WTC11 (cell line): ENCODE results near the gene DCAF6. TPM values are rescaled to one million over a fixed set of nuclear protein-coding genes. Genes with fewer than 3 reads are reported as not detected.

Experiments used
- ATAC-seq: fragments of 200-7000 bp; cut with Tn5 transposase; 2 replicates; pipeline ENCODE4 v1.10.0; 2021; ENCODE audit warnings: mild to moderate bottlenecking, moderate library complexity
- CTCF ChIA-PET: fragments of 300-600 bp; sonication (Branson Sonifier 250); formaldehyde crosslinking; loops from one replicate; lab custom pipeline; 2021; ENCODE audit warnings: antibody characterized with exemption; lab: Charles Lee
- POLR2A ChIA-PET: fragments of 350-600 bp; sonication (Branson Sonifier 250); formaldehyde crosslinking; loops from one replicate; lab custom pipeline; 2021; ENCODE audit warnings: antibody characterized with exemption; lab: Charles Lee
- DNase-seq: peaks from one replicate; pipeline ENCODE4 v3.0.0; 2021; ENCODE audit warnings: low spot score
- H3K27ac Mint-ChIP-seq: 2 replicates; pipeline ENCODE4 v1.8.0; 2021; ENCODE audit warnings: mixed read lengths
- H3K27me3 Mint-ChIP-seq: 2 replicates; pipeline ENCODE4 v1.8.0; 2021; ENCODE audit warnings: low read depth, mild to moderate bottlenecking, moderate library complexity, mixed read lengths
- H3K36me3 Mint-ChIP-seq: 2 replicates; pipeline ENCODE4 v1.8.0; 2021; ENCODE audit warnings: mixed read lengths
- H3K4me1 Mint-ChIP-seq: 2 replicates; pipeline ENCODE4 v1.8.0; 2022; ENCODE audit warnings: mixed read lengths
- H3K4me3 Mint-ChIP-seq: 2 replicates; pipeline ENCODE4 v1.8.0; 2021; ENCODE audit warnings: mild to moderate bottlenecking, moderate library complexity, mixed read lengths
- H3K9me3 Mint-ChIP-seq: 2 replicates; pipeline ENCODE4 v1.8.0; 2021; ENCODE audit warnings: mixed read lengths
- ATF1 ChIP-seq: sonication (generic); formaldehyde crosslinking; IDR thresholded peaks from 2 replicates; pipeline ENCODE4 v1.8.1; 2023; ENCODE audit warnings: mild to moderate bottlenecking, moderate library complexity, missing genetic modification reagents
- CREB1 ChIP-seq: sonication (generic); formaldehyde crosslinking; IDR thresholded peaks from 2 replicates; pipeline ENCODE4 v1.8.0; 2023; ENCODE audit warnings: mild to moderate bottlenecking, missing genetic modification reagents
- FOXJ3 ChIP-seq: sonication (generic); formaldehyde crosslinking; IDR thresholded peaks from 2 replicates; pipeline ENCODE4 v1.9.0; 2021; ENCODE audit warnings: missing genetic modification reagents, mild to moderate bottlenecking, borderline replicate concordance
- FOXK1 ChIP-seq: sonication (generic); formaldehyde crosslinking; IDR thresholded peaks from 2 replicates; pipeline ENCODE4 v1.8.0; 2022; ENCODE audit warnings: mild to moderate bottlenecking, moderate library complexity, missing genetic modification reagents
- HMGA2 ChIP-seq: fragments of 250-450 bp; sonication (Bioruptor Pico); IDR thresholded peaks from 2 replicates; pipeline ENCODE4 v1.4.0; 2021; ENCODE audit warnings: mild to moderate bottlenecking, moderate library complexity
- IRF2 ChIP-seq: sonication (generic); formaldehyde crosslinking; IDR thresholded peaks from 2 replicates; pipeline ENCODE4 v1.8.0; 2022; ENCODE audit warnings: low read depth, missing genetic modification reagents, borderline replicate concordance
- JAZF1 ChIP-seq: fragments of 250-450 bp; sonication (Bioruptor Pico); IDR thresholded peaks from 2 replicates; pipeline ENCODE4 v1.9.0; 2021; ENCODE audit warnings: moderate library complexity, mild to moderate bottlenecking, inconsistent platforms
- PRRX2 ChIP-seq: fragments of 250-450 bp; sonication (Bioruptor Pico); IDR thresholded peaks from 2 replicates; pipeline ENCODE4 v1.8.0; 2021; ENCODE audit warnings: mild to moderate bottlenecking
- SOX15 ChIP-seq: fragments of 250-450 bp; sonication (Bioruptor Pico); IDR thresholded peaks from 2 replicates; pipeline ENCODE4 v1.9.0; 2021; ENCODE audit warnings: mild to moderate bottlenecking
- SP1 ChIP-seq: sonication (generic); formaldehyde crosslinking; conservative IDR thresholded peaks from 2 replicates; pipeline ENCODE4 v1.8.1; 2022; ENCODE audit warnings: missing genetic modification reagents
- total RNA-seq: library from RNA; stranded (reverse); gene quantifications from 3 replicates; pipeline ENCODE4 v1.2.3, GENCODE V29; 2021
- TF ChIP-seq, protein P1 (sequence below): fragments of 250-450 bp; sonication (Bioruptor Pico); IDR thresholded peaks from 2 replicates; pipeline ENCODE4 v1.8.0; 2021; ENCODE audit warnings: mild to moderate bottlenecking
- TF ChIP-seq, protein P2 (sequence below): sonication (generic); formaldehyde crosslinking; IDR thresholded peaks from 2 replicates; pipeline ENCODE4 v1.8.1; 2023; ENCODE audit warnings: mild to moderate bottlenecking, missing genetic modification reagents
- TF ChIP-seq, protein P3 (sequence below): fragments of 250-450 bp; sonication (Bioruptor Pico); IDR thresholded peaks from 2 replicates; pipeline ENCODE4 v1.9.0; 2021; ENCODE audit warnings: mild to moderate bottlenecking, borderline replicate concordance
- TF ChIP-seq, protein P4 (sequence below): sonication (generic); formaldehyde crosslinking; IDR thresholded peaks from 2 replicates; pipeline ENCODE4 v1.8.1; 2022; ENCODE audit warnings: missing genetic modification reagents, borderline replicate concordance
- TF ChIP-seq, protein P5 (sequence below): sonication (generic); formaldehyde crosslinking; IDR thresholded peaks from 2 replicates; pipeline ENCODE4 v1.8.1; 2023; ENCODE audit warnings: mild to moderate bottlenecking, missing genetic modification reagents, moderate library complexity
- TF ChIP-seq, protein P6 (sequence below): sonication (generic); formaldehyde crosslinking; IDR thresholded peaks from 2 replicates; pipeline ENCODE4 v1.8.0; 2022; ENCODE audit warnings: mild to moderate bottlenecking, missing genetic modification reagents
- TF ChIP-seq, protein P7 (sequence below): sonication (generic); formaldehyde crosslinking; IDR thresholded peaks from 2 replicates; pipeline ENCODE4 v1.8.1; 2022; ENCODE audit warnings: mild to moderate bottlenecking, moderate library complexity, missing genetic modification reagents
- TF ChIP-seq, protein P8 (sequence below): sonication (generic); formaldehyde crosslinking; IDR thresholded peaks from 2 replicates; pipeline ENCODE4 v1.8.0; 2022; ENCODE audit warnings: mild to moderate bottlenecking, missing genetic modification reagents

The DCAF6 gene
- total RNA-seq, 1 experiment from 2014 or later, result 13.5 TPM

DNA sequence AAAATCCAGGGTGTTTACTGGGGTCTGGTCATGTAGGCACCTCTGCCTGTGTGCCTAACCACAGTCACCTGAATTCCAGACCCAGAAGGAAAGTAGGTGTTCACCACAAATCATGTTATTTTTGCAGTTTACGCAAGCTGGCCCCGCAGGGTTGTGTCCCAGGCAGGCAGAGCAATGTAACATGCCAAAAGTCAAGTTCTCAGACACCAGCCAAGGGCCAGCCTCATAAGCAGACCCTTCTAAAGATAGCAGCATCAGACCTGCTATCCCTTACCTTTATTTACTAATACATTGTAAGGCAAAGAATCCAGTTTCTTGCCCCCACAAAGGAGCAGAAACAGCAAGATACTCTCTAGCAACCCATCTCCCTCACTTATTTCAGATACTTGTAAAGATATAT lies 117.2 kb downstream of the DCAF6 start (continued):
- TF ChIP-seq, protein P1, sequence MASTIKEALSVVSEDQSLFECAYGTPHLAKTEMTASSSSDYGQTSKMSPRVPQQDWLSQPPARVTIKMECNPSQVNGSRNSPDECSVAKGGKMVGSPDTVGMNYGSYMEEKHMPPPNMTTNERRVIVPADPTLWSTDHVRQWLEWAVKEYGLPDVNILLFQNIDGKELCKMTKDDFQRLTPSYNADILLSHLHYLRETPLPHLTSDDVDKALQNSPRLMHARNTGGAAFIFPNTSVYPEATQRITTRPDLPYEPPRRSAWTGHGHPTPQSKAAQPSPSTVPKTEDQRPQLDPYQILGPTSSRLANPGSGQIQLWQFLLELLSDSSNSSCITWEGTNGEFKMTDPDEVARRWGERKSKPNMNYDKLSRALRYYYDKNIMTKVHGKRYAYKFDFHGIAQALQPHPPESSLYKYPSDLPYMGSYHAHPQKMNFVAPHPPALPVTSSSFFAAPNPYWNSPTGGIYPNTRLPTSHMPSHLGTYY (CRISPR knock-in tag), result no peak
- no peak for TF ChIP-seq SP1 (CRISPR knock-in tag)
- TF ChIP-seq IRF2 (CRISPR knock-in tag), result no peak
- no peak for TF ChIP-seq PRRX2 (CRISPR knock-in tag)
- no peak for TF ChIP-seq JAZF1 (CRISPR knock-in tag)
- TF ChIP-seq FOXJ3 (CRISPR knock-in tag), result no peak
- TF ChIP-seq, protein P2, sequence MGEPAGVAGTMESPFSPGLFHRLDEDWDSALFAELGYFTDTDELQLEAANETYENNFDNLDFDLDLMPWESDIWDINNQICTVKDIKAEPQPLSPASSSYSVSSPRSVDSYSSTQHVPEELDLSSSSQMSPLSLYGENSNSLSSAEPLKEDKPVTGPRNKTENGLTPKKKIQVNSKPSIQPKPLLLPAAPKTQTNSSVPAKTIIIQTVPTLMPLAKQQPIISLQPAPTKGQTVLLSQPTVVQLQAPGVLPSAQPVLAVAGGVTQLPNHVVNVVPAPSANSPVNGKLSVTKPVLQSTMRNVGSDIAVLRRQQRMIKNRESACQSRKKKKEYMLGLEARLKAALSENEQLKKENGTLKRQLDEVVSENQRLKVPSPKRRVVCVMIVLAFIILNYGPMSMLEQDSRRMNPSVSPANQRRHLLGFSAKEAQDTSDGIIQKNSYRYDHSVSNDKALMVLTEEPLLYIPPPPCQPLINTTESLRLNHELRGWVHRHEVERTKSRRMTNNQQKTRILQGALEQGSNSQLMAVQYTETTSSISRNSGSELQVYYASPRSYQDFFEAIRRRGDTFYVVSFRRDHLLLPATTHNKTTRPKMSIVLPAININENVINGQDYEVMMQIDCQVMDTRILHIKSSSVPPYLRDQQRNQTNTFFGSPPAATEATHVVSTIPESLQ, result no peak
- TF ChIP-seq, protein P3, sequence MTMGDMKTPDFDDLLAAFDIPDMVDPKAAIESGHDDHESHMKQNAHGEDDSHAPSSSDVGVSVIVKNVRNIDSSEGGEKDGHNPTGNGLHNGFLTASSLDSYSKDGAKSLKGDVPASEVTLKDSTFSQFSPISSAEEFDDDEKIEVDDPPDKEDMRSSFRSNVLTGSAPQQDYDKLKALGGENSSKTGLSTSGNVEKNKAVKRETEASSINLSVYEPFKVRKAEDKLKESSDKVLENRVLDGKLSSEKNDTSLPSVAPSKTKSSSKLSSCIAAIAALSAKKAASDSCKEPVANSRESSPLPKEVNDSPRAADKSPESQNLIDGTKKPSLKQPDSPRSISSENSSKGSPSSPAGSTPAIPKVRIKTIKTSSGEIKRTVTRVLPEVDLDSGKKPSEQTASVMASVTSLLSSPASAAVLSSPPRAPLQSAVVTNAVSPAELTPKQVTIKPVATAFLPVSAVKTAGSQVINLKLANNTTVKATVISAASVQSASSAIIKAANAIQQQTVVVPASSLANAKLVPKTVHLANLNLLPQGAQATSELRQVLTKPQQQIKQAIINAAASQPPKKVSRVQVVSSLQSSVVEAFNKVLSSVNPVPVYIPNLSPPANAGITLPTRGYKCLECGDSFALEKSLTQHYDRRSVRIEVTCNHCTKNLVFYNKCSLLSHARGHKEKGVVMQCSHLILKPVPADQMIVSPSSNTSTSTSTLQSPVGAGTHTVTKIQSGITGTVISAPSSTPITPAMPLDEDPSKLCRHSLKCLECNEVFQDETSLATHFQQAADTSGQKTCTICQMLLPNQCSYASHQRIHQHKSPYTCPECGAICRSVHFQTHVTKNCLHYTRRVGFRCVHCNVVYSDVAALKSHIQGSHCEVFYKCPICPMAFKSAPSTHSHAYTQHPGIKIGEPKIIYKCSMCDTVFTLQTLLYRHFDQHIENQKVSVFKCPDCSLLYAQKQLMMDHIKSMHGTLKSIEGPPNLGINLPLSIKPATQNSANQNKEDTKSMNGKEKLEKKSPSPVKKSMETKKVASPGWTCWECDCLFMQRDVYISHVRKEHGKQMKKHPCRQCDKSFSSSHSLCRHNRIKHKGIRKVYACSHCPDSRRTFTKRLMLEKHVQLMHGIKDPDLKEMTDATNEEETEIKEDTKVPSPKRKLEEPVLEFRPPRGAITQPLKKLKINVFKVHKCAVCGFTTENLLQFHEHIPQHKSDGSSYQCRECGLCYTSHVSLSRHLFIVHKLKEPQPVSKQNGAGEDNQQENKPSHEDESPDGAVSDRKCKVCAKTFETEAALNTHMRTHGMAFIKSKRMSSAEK (CRISPR knock-in tag), result no peak
- TF ChIP-seq, protein P4, sequence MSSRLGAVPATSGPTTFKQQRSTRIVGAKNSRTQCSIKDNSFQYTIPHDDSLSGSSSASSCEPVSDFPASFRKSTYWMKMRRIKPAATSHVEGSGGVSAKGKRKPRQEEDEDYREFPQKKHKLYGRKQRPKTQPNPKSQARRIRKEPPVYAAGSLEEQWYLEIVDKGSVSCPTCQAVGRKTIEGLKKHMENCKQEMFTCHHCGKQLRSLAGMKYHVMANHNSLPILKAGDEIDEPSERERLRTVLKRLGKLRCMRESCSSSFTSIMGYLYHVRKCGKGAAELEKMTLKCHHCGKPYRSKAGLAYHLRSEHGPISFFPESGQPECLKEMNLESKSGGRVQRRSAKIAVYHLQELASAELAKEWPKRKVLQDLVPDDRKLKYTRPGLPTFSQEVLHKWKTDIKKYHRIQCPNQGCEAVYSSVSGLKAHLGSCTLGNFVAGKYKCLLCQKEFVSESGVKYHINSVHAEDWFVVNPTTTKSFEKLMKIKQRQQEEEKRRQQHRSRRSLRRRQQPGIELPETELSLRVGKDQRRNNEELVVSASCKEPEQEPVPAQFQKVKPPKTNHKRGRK, result no peak
- TF ChIP-seq, protein P5, sequence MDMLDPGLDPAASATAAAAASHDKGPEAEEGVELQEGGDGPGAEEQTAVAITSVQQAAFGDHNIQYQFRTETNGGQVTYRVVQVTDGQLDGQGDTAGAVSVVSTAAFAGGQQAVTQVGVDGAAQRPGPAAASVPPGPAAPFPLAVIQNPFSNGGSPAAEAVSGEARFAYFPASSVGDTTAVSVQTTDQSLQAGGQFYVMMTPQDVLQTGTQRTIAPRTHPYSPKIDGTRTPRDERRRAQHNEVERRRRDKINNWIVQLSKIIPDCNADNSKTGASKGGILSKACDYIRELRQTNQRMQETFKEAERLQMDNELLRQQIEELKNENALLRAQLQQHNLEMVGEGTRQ, result no peak
- TF ChIP-seq, protein P6, sequence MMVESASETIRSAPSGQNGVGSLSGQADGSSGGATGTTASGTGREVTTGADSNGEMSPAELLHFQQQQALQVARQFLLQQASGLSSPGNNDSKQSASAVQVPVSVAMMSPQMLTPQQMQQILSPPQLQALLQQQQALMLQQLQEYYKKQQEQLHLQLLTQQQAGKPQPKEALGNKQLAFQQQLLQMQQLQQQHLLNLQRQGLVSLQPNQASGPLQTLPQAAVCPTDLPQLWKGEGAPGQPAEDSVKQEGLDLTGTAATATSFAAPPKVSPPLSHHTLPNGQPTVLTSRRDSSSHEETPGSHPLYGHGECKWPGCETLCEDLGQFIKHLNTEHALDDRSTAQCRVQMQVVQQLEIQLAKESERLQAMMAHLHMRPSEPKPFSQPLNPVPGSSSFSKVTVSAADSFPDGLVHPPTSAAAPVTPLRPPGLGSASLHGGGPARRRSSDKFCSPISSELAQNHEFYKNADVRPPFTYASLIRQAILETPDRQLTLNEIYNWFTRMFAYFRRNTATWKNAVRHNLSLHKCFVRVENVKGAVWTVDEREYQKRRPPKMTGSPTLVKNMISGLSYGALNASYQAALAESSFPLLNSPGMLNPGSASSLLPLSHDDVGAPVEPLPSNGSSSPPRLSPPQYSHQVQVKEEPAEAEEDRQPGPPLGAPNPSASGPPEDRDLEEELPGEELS, result no peak

DNA sequence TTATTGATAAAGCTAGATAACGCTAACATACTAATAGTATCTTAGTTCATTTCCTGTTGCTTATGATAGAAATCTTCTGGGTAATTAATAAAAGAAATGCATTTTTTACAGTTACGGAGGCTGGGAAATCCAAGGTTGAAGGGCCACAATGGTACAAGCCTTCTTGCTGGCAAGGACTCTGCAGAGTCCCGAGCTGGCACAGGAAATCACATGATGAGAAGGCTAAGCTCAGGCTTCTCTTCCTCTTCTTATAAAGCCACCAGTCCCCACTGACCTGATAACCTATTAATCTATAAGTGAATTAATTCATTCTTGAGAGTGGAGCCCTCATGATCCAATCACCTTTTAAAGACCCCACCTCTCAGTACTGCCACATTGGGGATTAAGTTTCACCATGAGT lies 117.6 kb downstream of the DCAF6 start:
- H3K36me3 Mint-ChIP-seq, result peaks cover 7% of the 10 kb centered on the region
- ChIA-PET POLR2A (interaction anchor here (0.7 kb wide), 1 partner anchor 29 kb away, joined by 6 read pairs; no protein-coding TSS in a partner anchor), CTCF (interaction anchor here (1.1 kb wide), 1 partner anchor 268 kb away, joined by 3 read pairs; no protein-coding TSS in a partner anchor)
- H3K27me3 Mint-ChIP-seq, result no peaks in the 10 kb centered on the region
- peaks cover 4% of the 10 kb centered on the region; the same call in 1 of the 2 replicates for H3K9me3 Mint-ChIP-seq
- DNase-seq, result no peak
- no peak overlapping the region for H3K4me3 Mint-ChIP-seq
- H3K4me1 Mint-ChIP-seq, result no peaks in the 10 kb centered on the region
- ATAC-seq, result no peak
- H3K27ac Mint-ChIP-seq, result no peak overlapping the region
- TF ChIP-seq HMGA2 (no peak), FOXK1 (CRISPR knock-in tag) (no peak), ATF1 (CRISPR knock-in tag) (no peak), CREB1 (no peak), SOX15 (CRISPR knock-in tag) (no peak)
- TF ChIP-seq, protein P6, result no peak
- TF ChIP-seq, protein P7, sequence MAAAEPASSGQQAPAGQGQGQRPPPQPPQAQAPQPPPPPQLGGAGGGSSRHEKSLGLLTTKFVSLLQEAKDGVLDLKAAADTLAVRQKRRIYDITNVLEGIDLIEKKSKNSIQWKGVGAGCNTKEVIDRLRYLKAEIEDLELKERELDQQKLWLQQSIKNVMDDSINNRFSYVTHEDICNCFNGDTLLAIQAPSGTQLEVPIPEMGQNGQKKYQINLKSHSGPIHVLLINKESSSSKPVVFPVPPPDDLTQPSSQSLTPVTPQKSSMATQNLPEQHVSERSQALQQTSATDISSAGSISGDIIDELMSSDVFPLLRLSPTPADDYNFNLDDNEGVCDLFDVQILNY (CRISPR knock-in tag), result no peak
- TF ChIP-seq, protein P8, sequence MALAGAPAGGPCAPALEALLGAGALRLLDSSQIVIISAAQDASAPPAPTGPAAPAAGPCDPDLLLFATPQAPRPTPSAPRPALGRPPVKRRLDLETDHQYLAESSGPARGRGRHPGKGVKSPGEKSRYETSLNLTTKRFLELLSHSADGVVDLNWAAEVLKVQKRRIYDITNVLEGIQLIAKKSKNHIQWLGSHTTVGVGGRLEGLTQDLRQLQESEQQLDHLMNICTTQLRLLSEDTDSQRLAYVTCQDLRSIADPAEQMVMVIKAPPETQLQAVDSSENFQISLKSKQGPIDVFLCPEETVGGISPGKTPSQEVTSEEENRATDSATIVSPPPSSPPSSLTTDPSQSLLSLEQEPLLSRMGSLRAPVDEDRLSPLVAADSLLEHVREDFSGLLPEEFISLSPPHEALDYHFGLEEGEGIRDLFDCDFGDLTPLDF (CRISPR knock-in tag), result no peak
